Daoy (cell line): ENCODE measurements around the gene SLC25A34. TPM values are rescaled to one million over a fixed set of nuclear protein-coding genes. Genes with fewer than 3 reads are reported as not detected.
A peak's percentile ranks its signal among the peaks of the same experiment; 100 is the strongest.

ENCODE experiments used
- DNase-seq: peaks from one replicate; pipeline ENCODE4 v3.0.0-alpha.2; 2015; ENCODE audit warnings: low read depth
- total RNA-seq: library from RNA; depleted of rRNA; stranded (reverse); fragments of >200 nt; shearing (Covaris generic); gene quantifications from 2 replicates; pipeline ENCODE4 v1.2.3, GENCODE V29; 2014

SLC25A34 gene
- total RNA-seq, 1 experiment from 2014 or later: 0.40 TPM

DNA sequence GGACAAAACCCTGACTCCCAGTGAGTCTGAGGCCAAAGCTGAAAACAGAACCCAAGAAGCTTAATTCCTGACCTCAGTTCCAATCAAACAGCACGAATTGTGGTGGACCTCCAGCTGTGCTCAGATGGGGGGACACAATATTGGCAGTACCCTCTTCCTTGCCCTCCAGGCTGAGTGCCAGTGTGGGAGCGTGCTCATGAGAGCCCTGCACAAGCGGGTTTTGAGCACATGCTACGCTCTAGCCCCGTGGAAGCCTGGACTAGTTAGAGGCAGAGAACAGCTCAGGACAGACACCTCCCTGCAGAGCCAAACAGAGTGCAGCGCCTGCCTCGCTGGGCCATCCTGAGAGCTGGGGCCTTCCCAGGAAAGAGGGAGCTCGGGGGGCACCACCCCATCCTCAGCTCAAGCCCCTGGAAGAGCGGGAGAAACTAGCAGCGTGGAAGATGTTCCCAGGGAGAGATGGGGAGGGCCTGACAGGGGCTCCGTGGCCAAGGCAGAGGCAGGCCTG, 2.8 kb upstream of the SLC25A34 start:
- no peak for DNase-seq

DNA sequence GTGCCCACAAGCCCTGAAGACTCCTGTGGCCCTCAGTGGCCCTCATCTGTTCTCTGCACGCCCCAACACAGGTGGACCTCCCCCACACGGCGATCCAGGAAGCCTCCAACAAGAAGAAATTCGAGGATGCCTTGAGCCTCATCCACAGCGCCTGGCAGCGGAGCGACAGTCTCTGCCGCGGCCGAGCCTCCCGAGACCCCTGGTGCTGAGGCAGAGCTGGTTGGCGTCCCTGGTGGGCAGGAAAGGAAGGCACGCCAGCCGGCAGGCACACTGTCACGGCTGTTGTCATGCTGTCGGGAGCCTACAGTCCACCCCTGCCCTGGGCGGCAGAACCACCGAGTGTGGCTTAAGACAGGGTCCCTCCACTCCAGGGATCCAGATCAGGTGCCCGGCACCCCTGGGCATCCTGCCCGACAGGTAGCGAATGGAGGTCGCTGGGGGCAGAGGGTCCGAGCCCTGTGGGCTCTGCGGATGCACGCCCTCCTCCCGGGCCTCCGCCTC, 2.3 kb upstream of the SLC25A34 start:
- DNase-seq: no peak

DNA sequence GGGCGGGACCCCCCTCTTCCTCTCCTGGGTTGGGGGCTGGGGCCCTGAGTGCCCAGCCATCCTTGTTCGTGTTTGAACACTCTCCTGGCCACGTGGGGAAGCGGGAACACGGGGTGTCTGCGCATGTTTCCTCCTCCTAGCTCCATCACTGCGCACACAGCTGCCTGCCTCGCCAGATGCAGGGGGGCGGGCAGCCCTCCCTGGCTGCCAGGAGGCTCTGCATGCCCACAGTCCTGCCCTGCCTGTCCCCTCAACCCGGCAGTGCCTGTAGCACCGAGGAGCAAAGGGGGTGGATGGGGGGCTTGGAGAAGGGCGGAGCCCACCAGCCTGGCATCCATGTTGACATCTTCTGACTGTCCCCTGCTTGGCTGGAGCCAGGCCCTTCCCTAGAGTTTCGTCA, 1.8 kb upstream of the SLC25A34 start:
- no peak for DNase-seq

DNA sequence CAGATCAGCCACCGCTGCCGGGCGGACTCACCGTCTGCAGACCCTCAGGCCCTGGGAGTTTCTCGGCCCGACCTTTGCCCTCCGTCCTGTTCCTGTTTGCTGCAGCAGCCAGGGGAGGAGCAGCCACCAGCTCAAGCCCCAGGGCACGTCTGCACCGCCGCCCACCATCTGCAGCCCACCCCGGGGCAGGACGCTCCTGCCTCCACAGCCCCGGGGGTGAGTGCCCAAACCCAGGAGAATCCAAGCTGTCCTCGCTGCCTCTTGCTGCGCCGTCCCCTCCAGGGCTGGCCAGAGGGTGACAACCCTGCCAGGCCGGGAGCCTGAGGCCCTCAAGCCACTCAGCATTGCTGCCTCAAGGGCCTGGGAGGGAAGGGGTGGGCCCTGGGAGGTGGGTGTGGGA, 1.2 kb upstream of the SLC25A34 start:
- DNase-seq: no peak

DNA sequence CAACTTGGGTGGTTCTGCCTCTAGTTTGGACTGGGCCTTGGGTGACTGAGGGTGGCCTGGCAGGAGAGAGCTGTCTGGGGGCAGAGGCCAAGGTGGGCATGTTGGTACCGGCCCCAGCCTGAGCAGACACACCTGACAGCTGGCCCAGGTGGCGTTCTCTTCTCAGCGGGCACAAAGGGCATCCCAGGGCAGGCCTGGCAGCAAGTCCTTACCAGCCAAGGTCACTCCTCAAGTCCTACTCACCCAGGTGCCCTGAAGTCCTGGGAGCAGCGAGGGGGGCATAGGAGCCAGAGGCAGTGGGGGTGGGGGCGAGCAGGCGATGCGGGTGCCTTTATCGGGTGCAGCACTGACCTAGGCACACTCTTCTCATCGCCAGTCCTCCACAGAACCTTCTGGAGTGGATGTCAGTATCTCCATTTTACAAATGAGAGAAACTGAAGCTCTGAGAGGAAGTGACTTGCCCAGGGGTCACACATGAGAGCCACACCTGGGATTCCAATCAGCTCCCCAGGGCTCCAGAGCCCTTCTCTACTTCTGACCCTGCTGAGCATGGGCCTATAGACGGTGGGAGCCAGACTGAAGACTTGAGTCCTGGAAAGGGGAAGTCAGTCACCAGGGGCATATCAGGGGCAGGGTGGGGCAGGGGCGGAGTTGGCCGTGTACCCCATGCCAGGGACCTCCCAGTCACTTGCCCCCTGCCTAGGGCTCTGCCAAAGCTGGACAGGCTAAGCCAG, 587 bp upstream of the SLC25A34 start:
- DNase-seq: no peak

DNA sequence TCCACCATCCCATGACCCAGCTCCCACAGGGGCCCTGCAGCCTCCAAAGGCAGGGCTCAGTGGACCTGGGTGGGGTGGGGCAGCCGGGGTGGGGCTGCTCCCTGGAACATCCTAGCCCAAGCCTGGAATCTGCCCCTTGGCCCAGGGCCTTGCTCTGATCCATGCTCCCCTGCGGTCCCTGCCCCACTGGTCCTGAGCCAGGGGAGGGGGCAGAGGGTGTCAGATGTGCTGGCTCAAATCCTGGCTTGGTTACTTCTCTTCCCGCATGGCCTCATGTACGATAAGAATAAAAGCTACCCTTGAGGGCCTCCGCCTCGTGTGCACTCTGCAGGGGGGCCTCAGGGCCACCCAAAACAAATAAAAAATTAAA, 819 bp downstream of the SLC25A34 start:
- DNase-seq: no peak

DNA sequence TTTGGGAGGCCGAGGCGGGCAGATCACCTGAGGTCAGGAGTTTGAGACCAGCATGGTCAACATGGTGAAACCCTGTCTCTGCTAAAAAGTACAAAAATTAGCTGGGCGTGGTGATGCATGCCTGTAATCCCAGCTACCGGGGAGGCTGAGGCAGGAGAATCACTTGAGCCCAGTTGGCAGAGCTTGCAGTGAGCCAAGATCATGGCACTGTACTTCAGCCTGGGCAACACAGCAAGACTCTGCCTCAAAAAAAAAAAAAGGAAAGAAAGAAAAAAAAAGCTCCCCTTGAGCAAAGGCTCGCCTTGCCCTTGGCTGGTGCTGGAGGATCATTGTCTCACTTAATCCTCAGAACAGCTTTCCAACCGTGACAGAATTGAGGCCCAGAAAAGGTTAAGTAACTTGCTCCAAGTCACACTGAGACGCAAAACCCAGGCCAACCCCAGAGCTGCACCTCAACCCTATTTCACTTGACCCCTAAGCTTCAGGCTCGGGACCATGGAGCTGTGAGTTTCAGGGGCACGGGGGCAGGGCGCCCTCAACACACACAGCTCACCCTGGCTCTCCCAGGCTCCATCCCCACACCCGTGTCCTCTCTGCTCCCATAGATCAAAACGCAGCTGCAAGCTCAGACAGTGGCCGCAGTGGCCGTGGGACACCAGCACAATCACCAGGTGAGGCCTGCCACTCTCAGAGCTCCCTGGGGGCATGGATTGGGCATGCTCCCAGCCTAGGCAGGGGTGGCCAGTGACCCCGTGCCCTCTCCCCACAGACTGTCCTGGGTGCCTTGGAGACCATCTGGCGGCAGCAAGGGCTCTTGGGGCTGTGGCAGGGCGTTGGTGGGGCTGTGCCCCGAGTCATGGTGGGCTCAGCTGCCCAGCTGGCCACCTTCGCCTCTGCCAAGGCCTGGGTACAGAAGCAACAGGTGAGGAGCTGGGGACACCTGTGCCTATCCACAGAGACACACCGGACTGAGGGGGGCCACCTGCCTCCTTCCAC, 1.6 kb downstream of the SLC25A34 start:
- DNase-seq: no peak

DNA sequence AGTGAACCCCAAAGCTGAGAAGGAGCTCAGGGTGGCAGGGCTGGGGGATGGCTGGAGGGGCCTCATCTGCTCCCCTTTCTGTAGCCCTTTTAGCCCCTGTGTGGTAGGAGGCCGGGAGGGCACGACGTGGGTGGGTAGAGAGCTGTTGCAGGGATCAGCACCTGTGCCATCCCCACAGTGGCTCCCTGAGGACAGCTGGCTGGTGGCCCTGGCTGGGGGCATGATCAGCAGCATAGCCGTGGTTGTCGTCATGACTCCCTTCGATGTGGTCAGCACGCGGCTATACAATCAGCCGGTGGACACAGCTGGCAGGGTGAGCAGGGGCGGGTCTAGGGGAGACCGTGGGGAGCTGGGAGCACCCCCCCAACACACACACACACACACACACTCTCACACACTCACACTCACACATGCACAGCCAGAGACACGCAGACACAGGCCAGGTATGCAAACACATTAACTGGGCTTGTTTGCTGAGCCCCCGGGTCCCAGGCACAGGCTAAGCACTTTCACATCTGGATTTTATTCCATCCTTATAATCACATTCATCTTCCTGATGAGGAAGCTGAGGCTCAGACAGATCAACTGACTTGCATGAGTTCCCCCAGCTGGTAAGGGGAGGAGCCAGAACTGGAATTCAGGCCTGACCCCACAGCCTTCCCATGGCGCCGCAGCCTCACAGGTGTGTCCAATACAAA, 2.5 kb downstream of the SLC25A34 start:
- no peak for DNase-seq

DNA sequence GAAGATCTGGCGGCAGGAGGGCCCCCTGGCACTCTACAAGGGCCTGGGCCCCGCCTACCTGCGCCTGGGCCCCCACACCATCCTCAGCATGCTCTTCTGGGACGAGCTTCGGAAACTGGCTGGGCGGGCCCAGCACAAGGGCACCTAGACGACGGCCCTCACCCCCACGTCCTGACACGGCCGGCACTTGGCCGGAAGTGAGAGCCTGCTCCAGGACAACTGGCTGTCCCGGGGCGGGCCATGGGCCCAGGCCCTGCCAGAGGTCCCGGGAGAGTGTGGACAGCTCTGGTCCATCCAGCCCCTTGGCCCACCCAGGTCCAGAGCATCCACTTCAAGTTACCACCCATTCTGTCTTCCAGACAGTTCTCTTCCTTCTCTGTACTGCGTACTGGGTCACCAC, 3.2 kb downstream of the SLC25A34 start:
- DNase-seq: no peak

DNA sequence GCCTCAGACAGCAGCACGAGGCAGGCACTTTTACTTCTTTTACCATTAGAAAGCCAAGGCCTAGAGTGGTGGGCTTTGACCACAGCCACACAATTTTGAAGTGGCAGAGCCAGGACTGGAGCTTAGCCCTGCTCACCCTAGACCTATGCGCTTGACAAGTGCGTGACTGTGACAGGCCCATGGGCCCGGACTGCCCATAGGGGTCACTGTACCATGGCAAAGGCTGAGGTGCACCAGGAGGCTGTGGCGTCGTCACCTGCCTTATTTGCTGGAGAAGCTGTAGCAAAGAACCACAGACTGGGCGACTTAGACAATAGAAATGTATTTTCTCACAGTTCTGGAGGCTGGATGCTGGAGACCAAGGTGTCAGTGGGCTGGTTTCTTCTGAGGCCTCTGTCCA, 3.7 kb downstream of the SLC25A34 start:
- DNase-seq: no peak

DNA sequence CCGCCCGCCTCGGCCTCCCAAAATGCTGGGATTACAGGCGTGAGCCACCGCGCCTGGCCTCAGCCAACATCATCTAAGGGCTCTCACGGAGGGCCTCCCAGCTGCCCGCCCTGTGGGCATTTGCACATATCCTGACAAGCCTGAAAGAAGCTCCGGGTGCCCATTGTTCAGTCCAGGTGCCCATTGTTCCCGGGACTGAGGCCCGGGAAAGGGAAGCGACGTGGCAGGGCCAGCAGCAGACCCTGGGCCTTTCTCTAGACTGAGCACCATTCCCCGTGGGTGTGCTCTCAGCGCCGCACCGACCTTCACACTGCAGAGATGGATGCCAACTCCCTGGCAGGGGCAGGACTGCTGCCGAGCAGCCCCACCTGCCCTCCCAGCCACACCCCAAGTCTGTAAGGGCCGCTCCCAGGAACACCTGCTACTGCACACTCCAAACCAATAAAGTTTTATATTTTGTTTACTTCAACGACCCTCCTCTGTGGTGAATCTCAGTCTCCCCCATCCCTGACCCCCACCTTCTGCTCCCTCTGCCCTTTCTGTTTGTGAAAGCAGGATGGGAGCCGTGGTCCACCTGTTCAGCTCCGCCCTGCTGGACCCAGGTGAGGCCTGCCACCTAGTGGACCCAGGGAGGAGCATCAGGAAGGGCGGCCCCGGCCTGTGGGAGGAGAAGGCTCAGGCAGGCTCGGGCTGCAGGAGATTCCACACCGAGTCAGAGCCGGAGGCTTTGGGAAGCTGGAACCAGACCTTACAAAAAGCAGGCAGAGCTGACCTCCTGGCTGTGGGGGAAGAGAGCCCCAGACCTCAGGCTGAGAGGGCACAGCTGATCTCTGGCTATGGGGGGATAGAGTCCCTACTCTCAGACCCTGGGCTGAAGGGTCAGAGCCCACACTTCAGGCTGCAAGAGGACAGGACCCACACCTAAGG, 5.1 kb downstream of the SLC25A34 start:
- peak; percentile 84 for DNase-seq

DNA sequence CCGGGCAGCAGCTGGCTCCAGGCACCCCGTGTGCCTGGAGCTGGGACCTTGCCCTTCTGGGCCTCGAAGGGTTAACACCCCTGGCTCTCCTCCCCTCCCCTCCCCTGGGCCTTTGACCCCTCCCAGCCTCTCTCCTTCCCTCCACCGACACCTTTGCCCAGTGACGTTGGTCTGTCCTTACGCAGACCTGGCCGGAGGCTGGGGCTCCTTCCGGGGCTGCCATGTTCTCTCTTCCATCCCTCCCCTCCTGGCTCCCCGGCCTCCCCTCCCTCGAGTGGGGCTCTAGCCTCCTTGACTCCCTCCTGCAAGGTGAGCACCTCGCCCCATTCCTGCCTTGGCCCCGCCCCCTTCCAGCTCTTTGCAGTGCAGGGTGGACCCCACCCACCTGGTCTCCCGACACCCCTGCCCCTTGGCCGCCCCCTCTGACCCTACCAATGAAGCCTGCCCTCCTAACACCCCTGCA, 6.3 kb downstream of the SLC25A34 start, which contains the start of gene TMEM82:
TMEM82 (plus strand) TSS at position 161 of the 463 bp plus-strand sequence; CDS start at position 222, 61 bp downstream.
- DNase-seq: no peak

DNA sequence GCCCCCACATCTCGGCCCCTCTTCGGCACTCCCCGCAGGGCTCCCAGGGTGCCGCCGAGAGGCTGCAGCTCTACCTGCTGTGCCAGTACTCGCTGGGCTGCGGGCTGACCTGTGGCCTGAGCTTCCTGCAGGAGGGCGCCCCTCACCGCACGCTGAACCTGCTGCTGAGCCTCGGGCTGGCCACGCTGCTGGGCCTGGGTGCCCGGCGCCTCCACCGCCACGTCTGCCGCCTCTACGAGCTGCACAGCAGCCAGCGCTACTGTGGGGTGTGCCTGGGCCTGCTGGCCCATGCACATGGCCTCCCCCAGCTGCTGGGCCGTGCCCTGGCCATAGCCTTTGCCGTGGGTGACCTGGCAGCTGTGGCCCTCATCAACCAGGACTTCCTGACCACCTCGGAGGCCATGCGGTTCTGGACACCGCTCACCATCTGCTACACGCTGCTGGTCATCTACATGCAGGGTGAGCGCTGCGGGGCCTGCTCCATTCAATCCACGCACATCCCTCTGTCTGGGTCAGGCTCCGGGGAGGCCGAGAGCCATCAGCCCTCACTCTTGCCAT, 8.1 kb downstream of the SLC25A34 start:
- no peak for DNase-seq

DNA sequence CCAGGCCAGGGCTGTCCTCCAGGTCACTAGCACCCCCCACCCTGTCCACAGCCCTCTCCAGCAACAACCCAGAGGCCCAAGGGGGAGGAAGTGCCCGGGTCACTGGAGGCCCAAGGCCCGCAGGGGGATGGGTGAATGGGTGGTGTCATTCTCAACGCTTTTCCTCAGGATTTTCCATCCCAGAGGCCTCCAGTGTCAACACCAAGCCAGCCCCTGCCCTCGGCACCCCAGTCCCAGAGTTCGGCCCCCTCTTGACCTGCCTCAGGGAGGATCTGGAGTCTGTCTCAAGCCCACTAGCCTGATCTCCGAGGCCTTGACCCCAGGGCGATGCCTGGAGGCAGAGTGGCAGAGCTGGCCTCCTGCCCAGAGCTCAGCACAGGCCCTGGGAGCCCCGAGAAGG, 11.3 kb downstream of the SLC25A34 start:
- DNase-seq: no peak

DNA sequence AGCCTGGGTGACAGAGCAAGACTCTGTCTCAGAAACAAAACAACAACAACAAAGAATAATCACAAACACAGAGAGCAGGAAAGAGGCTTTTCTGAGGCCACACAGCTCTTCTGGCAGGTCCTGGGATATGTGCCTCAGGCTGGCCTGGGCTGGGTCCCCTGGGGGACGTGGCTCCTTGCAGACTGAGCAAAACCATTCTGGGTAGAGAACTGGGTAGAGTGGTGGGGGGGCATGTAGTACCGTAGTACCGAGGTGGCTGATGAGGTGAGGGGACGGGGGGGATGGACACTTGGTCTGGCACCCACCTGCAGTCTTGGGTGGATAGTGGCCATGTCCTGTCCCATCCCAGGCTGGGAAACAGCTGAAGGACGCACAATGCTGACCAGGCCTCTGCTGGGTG, 12.2 kb downstream of the SLC25A34 start:
- DNase-seq: no peak

DNA sequence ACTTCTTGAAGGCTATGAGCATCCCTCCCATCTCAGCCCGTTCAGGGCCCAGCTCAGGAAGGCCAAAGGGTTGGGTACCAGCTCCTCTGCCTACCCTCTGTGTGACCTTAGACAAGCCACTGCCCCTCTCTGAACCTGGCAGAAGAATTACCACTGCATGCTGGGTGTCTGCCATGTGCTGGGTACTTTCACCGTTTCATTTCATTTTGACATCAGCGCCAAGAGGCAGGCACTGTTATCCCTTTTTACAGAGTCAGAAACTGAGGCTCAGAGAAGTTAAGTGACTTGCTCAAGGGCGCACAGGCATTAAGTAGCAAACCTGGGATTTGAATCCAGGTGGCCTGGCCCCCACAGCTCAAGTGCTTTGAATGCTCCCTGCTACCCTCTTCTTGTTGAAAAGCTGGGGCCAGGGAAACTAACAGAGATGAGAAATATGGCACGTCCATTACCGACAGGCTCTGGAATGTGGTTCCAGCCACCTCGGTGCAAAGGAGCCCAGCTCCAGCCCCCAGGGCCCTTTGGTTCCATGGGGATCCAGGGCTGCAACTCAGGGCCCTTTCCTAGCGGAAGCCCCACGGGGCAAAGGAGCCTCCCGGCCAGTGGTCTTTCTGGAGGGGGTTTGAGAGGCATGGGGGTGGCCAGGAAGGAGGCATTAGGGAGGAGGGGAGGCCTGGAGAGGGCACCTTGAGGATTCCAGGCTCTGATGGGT, 12.8 kb downstream of the SLC25A34 start:
- no peak for DNase-seq

DNA sequence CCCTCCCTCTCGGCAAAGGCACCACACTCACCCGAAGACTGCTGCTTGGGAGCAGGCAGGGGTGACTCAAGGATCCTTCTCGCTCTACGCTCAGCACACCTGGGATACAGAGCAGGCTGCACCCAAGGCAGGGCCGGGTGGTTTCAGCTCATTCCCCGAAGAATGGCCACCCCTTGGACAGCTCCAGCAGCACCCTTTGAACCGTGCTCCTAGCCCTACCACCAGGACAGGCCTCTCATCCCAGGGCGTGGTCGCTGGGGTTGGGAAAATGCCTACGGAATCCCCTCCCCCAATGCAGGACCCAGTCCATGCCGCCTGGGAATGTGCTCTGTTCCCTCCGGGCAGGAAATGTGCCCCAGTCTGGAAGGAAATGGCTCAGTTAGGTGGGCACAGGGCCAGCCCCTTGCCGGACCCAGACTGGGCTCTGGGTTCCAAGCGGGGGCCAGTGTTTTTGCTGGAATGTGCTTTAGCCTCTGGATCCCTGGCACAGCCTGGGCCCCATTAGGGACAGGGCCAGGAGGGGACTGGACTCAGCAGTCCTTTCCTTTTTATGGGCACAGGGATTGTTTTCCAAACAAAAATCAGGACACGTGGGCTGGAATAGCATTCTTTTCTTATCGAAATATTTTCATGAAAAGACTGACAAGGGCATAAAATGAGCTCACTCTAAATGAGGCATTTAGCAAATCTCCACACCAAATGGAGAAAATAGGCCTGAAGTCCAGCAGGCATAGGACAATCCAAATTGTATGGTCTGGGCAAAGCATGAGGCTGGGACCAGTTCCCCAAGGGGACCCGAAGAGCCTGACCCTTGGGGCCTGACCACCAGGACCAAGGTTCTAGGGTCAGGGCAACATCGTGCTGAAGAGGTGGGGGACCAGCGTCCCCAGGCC, 13.6 kb downstream of the SLC25A34 start:
- peak; percentile 88 for DNase-seq

DNA sequence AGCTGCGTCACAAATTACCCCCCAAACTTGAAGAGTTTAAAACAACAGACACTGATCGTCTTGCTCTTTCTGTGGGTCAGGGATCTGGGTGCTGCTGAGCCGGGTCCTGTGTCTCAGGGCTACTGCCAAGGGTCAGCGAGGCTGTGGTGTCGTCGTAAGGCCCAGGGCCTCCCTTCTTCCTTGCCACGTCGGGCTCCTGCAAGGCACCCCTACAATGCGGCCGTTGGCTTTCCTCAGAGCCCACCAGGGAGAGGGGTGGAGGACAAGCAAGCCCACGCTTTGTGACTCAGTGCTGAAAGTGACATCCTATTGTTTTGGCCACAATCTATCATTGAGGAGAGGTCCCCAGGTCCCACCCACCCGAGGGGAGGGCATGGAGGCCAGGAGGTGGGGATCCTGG, 14.9 kb downstream of the SLC25A34 start:
- no peak for DNase-seq

DNA sequence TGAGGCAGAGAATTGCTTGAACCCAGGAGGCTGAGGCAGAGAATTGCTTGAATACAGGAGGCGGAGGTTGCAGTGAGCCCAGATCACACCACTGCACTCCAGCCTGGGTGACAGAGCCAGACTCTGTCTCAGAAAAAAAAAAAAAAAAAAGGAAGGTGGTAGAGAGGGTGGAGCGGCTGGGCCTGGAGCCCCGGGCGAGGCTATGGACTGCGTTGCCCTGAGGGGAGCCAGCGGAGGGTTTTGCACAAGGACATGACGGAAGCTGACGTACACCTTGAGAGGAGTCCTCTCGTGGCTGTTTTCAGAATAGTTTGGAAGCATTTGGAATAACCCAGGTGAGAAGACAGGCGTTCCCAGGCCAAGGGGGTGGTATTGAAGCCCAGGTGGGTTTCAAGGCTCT, 15.7 kb downstream of the SLC25A34 start:
- no peak for DNase-seq
